WERI-Rb-1 (cell line): ENCODE measurements around the gene TAF1C.
A peak's percentile ranks its signal among the peaks of the same experiment; 100 is the strongest.
"Not testable (repeated sequence)": the region's sequence is repeated elsewhere in the genome, so short reads cannot be mapped to it uniquely, and the experiment has no call there.

Experiments used
- DNase-seq: peaks from one replicate; pipeline ENCODE4 v3.0.0-alpha.2; 2020
- H3K27ac ChIP-seq: fragments of 250-450 bp; sonication (Bioruptor Pico); 2 replicates; pipeline ENCODE4 v1.5.1; 2020; ENCODE audit warnings: mild to moderate bottlenecking, moderate library complexity
- H3K27me3 ChIP-seq: fragments of 250-450 bp; sonication (Bioruptor Pico); 2 replicates; pipeline ENCODE4 v1.5.1; 2021; ENCODE audit warnings: mild to moderate bottlenecking, low read depth, moderate library complexity; ENCODE audit not compliant: insufficient read depth, severe bottlenecking
- H3K36me3 ChIP-seq: fragments of 250-450 bp; sonication (Bioruptor Pico); 2 replicates; pipeline ENCODE4 v1.5.1; 2020; ENCODE audit warnings: mild to moderate bottlenecking, moderate library complexity
- H3K4me3 ChIP-seq: 2 replicates; pipeline ENCODE4 v1.5.1; 2011; ENCODE audit warnings: low read depth, mild to moderate bottlenecking, control low read depth, low read length
- H3K9me3 ChIP-seq: fragments of 250-450 bp; sonication (Bioruptor Pico); 2 replicates; pipeline ENCODE4 v1.5.1; 2021; ENCODE audit warnings: mild to moderate bottlenecking, moderate library complexity; ENCODE audit not compliant: severe bottlenecking
- CTCF ChIP-seq: IDR thresholded peaks from 2 replicates; pipeline ENCODE4 v1.5.1; 2011; ENCODE audit warnings: low read depth, mild to moderate bottlenecking, control low read depth, inconsistent platforms, low read length

TAF1C gene

DNA sequence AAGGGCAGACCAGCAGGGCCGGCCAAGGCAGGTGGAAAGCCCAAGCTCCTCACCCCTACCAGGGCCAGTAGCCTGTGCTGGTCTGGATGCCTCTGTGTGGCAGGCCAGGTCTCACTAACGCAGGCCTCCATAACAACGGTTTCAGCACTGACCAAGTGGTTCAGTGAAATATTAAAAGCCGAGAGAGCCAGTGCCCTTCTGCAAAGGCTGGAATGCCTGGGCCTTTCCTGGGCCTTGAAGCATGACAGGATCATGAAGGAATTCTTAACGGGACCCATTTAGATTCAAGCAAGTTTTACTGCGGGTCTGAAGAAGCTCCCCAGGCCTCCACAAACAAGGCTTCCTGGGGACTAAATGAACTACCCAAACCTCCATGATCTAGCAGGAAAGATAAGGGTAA is 20.4 kb upstream of the TAF1C start:
- Histone ChIP-seq H3K27me3 (no peaks in the 10 kb centered on the region), H3K36me3 (no peaks in the 10 kb centered on the region), H3K4me3 (no peak overlapping the region), H3K9me3 (no peaks in the 10 kb centered on the region), H3K27ac (no peak overlapping the region; the same call in 1 of the 2 replicates)
- TF ChIP-seq CTCF, result no peak
- DNase-seq, result no peak

DNA sequence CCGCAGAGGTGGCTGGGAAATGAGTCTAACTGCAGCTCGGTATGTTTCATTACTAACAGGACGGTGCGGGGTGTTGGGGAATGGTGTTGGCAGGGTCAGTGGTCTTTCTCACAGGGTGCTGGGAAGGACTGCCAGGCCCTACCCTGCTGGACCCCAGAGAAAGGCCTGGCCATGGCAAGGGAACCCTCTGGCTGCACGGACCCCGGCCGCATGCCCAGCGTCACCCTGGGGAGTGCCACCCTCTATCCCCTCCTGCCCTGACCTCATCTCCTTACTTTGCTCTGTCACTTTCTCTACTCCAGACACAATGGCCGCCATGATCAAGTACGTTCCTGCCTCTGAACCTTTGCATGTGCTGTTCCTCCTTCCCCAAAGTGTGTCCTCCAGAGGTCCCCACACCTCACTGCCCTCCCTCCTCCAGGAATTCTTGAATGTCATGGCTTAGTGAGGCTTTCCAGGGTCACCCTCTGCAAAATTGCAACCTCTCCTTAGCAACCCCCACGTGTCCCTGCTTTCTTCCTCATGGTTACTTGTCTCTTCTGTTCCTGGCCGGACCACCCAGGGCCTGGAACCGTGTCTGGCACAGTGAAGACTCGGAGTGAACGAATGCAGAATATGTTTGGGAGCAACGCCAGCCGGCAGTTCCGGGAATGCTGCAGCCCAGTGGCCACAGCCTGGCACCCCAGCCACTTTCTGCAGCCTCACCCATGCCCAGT is 19.3 kb upstream of the TAF1C start:
- Histone ChIP-seq H3K27ac (no peak overlapping the region), H3K36me3 (no peaks in the 10 kb centered on the region), H3K9me3 (no peaks in the 10 kb centered on the region), H3K4me3 (no peak overlapping the region), H3K27me3 (no peaks in the 10 kb centered on the region)
- no peak for TF ChIP-seq CTCF
- DNase-seq, result no peak

DNA sequence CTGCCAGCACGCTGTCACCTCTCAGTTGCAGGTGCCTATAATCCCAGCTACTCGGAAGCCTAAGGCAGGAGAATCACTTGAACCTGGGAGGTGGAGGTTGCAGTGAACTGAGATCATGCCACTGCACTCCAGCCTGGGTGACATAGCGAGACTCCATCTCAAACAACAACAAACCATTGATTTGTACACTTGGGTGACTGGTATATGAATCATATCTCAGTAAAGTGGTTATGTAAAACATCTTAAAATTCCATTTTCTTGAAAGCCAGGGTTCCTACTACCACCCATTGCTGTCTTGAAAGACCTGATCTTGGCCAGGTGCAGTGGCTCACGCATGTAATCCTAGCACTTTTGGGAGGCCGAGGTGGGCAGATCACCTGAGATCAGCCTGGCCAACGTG is 18.3 kb upstream of the TAF1C start:
- DNase-seq, H3K4me3 ChIP-seq, H3K27ac ChIP-seq, H3K27me3 ChIP-seq, H3K36me3 ChIP-seq, H3K9me3 ChIP-seq: not testable (repeated sequence)

GRCh38 chr16:84204551-84204950 is 17.7 kb upstream of the TAF1C start:
- not testable (repeated sequence) for H3K36me3 ChIP-seq, H3K9me3 ChIP-seq, H3K27ac ChIP-seq, DNase-seq, H3K27me3 ChIP-seq, H3K4me3 ChIP-seq

DNA sequence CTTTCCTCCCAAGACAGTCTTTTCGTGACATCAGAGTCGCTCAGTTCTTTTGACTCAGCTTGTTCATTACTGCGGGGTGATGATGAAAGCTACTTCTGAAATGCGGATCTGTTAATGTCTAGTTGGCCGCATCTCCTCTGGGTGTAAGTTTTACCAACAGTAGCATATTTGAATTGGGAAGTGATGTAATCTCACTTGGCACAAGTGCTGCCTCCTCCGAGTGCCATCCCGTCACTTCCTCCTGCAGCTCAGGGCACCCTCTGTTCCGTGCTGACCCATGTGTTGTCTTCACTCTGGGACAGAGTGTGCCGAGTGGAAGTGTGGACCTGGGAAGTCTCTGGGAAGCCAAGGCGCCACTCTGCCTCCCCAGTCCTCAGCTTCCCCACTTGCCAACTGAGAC is 13.0 kb upstream of the TAF1C start:
- no peak overlapping the region for H3K27ac ChIP-seq
- TF ChIP-seq CTCF, result no peak
- DNase-seq, result no peak
- H3K27me3 ChIP-seq, result no peaks in the 10 kb centered on the region
- no peak overlapping the region for H3K4me3 ChIP-seq
- no peaks in the 10 kb centered on the region for H3K9me3 ChIP-seq
- H3K36me3 ChIP-seq, result no peaks in the 10 kb centered on the region

GRCh38 chr16:84199097-84199496 is 12.2 kb upstream of the TAF1C start:
- Histone ChIP-seq H3K27ac (peak overlapping the region; percentile 12; the same call in 1 of the 2 replicates), H3K9me3 (no peaks in the 10 kb centered on the region), H3K36me3 (no peaks in the 10 kb centered on the region), H3K4me3 (no peak overlapping the region), H3K27me3 (no peaks in the 10 kb centered on the region)
- no peak for TF ChIP-seq CTCF
- DNase-seq, result peak; percentile 14

GRCh38 chr16:84198401-84198800 is 11.5 kb upstream of the TAF1C start:
- DNase-seq, result no peak
- Histone ChIP-seq H3K4me3 (no peak overlapping the region), H3K27ac (no peak overlapping the region), H3K27me3 (no peaks in the 10 kb centered on the region), H3K36me3 (no peaks in the 10 kb centered on the region), H3K9me3 (no peaks in the 10 kb centered on the region)
- no peak for TF ChIP-seq CTCF
